ENCODE measurements around the gene PDE4D. TPM values are rescaled to one million over a fixed set of nuclear protein-coding genes. Genes with fewer than 3 reads are reported as not detected.
"Not testable (repeated sequence)": the region's sequence is repeated elsewhere in the genome, so short reads cannot be mapped to it uniquely, and the experiment has no call there.

PDE4D gene
- polyA plus RNA-seq, 1 donor (not counting 4 experiments of a cell fraction or from before 2014, with no cell fraction given) = 3.6 TPM

DNA sequence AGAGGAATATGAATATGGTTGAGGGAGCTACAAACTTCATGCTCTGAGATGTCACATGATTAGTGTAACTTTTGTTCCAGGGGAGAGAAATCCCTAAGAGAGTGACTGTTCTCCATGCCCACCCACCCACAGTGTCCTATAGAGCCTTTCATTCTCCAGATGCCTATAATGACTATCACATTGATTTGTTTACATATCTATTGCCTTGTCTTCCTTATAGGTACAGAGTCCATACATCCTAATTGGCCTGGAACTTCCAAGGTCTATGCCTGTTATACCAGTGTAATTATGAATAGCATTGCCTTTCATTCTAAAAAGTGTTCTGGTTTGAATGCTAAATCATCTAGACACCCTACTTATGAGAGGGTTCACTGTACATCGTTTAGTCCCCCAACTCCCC, 835.3 kb downstream of the PDE4D start:
- H3K79me2 ChIP-seq (ENCODE audit: control insufficient read depth, insufficient read depth, low read length) = no peaks in the 10 kb centered on the region
- H4K20me1 ChIP-seq (ENCODE audit: control insufficient read depth, extremely low read depth, insufficient read depth, low read length) = no peaks in the 10 kb centered on the region
- H3K4me3 ChIP-seq (ENCODE audit: control insufficient read depth in 2 of 3, extremely low read depth in 1 of 3, insufficient read depth in 2 of 3, low read depth in 1 of 3, low read length in 3 of 3) = no peak overlapping the region
- no peak overlapping the region for H3K4me2 ChIP-seq (ENCODE audit: control insufficient read depth, extremely low read depth, insufficient read depth, low read depth, low read length)
- H3K9me3 ChIP-seq (ENCODE audit: control insufficient read depth, low read depth, low read length) = no peaks in the 10 kb centered on the region
- DNase-seq (ENCODE audit: low read depth, low spot score) (no peak), FAIRE-seq (no peak)
- no peak overlapping the region for H3K9ac ChIP-seq (ENCODE audit: control insufficient read depth, extremely low read depth, insufficient read depth, low read length)
- TF ChIP-seq EZH2 (IDR thresholded peaks at IDR 0.05; ENCODE audit: low read length) (no peak), CTCF (optimal IDR thresholded peaks at IDR 0.05 in 1 of 3, IDR thresholded peaks at IDR 0.05 in 1 of 3, conservative IDR thresholded peaks at IDR 0.05 in 1 of 3; ENCODE audit: extremely low read depth in 1 of 3, insufficient read depth in 2 of 3, low read length in 3 of 3) (no peak)
- no peaks in the 10 kb centered on the region for H3K36me3 ChIP-seq (ENCODE audit: control insufficient read depth in 2 of 2, extremely low read depth in 1 of 2, insufficient read depth in 2 of 2, low read length in 2 of 2)
- no peak overlapping the region for H2AFZ ChIP-seq (ENCODE audit: control insufficient read depth, low read length)
- dilution Hi-C loops (cut with MboI; ENCODE audit: extremely low pct_ligation_motif_present, low sequenced_read_pairs) = no loop called here
- H3K27ac ChIP-seq (ENCODE audit: control insufficient read depth, insufficient read depth, low read length) = no peak overlapping the region
- peaks cover 9% of the 10 kb centered on the region for H3K4me1 ChIP-seq (ENCODE audit: control insufficient read depth, extremely low read depth, insufficient read depth, low read length)
- H3K27me3 ChIP-seq (ENCODE audit: control insufficient read depth, extremely low read depth, insufficient read depth, low read length) = no peaks in the 10 kb centered on the region
- no peaks in the 10 kb centered on the region for H3K9me1 ChIP-seq (ENCODE audit: control insufficient read depth, extremely low read depth, insufficient read depth, low read length)

- dilution Hi-C loops (cut with MboI; ENCODE audit: extremely low pct_ligation_motif_present, low sequenced_read_pairs); H3K4me1 ChIP-seq (ENCODE audit: control insufficient read depth, extremely low read depth, insufficient read depth, low read length); H3K9me1 ChIP-seq (ENCODE audit: control insufficient read depth, extremely low read depth, insufficient read depth, low read length); H3K27ac ChIP-seq (ENCODE audit: control insufficient read depth, insufficient read depth, low read length); H2AFZ ChIP-seq (ENCODE audit: control insufficient read depth, low read length); H4K20me1 ChIP-seq (ENCODE audit: control insufficient read depth, extremely low read depth, insufficient read depth, low read length); H3K4me2 ChIP-seq (ENCODE audit: control insufficient read depth, extremely low read depth, insufficient read depth, low read depth, low read length); FAIRE-seq; DNase-seq (ENCODE audit: low read depth, low spot score); H3K79me2 ChIP-seq (ENCODE audit: control insufficient read depth, insufficient read depth, low read length); H3K36me3 ChIP-seq (ENCODE audit: control insufficient read depth in 2 of 2, extremely low read depth in 1 of 2, insufficient read depth in 2 of 2, low read length in 2 of 2); H3K4me3 ChIP-seq (ENCODE audit: control insufficient read depth in 2 of 3, extremely low read depth in 1 of 3, insufficient read depth in 2 of 3, low read depth in 1 of 3, low read length in 3 of 3); H3K9ac ChIP-seq (ENCODE audit: control insufficient read depth, extremely low read depth, insufficient read depth, low read length); H3K9me3 ChIP-seq (ENCODE audit: control insufficient read depth, low read depth, low read length); H3K27me3 ChIP-seq (ENCODE audit: control insufficient read depth, extremely low read depth, insufficient read depth, low read length): not testable (repeated sequence)
Measured at GRCh38 chr5:59056599-59056998, 836.9 kb downstream of the PDE4D start.

DNA sequence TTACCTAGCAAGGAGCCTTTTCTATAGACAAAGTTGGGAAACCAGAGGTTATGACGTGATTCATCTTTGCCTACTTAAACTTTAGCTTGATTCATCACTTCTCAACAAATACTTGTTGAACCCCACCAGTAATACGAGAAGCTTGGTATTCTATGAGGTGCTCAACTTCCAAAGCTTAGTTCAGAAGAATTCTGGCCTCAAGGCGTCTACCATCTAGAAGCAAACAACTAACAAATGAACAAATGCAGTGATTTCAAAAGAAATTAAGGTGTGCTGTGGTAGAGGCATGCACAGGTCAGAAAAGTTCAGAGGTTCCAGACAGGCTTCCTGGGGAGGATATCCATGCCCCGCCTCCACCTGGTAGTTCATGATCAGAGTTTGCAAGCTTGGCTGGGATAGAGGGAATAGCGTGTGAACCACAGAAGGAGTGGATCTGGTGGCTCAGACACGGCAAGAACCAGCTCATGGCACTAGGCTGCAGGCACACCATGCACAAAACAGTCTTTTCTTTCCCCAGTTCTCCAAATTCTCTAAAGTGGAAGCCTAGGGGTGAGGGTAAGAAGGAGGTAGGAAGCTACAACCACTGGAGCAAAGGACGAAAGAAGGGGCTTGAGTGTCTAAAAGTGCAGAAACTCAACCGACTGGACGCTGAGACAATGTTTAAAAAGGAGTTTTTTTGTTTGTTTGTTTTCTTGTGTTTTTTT, 837.6 kb downstream of the PDE4D start:
- H2AFZ ChIP-seq (ENCODE audit: control insufficient read depth, low read length) = no peak overlapping the region
- H4K20me1 ChIP-seq (ENCODE audit: control insufficient read depth, extremely low read depth, insufficient read depth, low read length) = no peaks in the 10 kb centered on the region
- H3K79me2 ChIP-seq (ENCODE audit: control insufficient read depth, insufficient read depth, low read length) = no peaks in the 10 kb centered on the region
- H3K4me1 ChIP-seq (ENCODE audit: control insufficient read depth, extremely low read depth, insufficient read depth, low read length) = peaks cover 3% of the 10 kb centered on the region
- H3K9me3 ChIP-seq (ENCODE audit: control insufficient read depth, low read depth, low read length) = no peaks in the 10 kb centered on the region
- dilution Hi-C loops (cut with MboI; ENCODE audit: extremely low pct_ligation_motif_present, low sequenced_read_pairs) = no loop called here
- no peak overlapping the region for H3K4me2 ChIP-seq (ENCODE audit: control insufficient read depth, extremely low read depth, insufficient read depth, low read depth, low read length)
- no peak overlapping the region for H3K27ac ChIP-seq (ENCODE audit: control insufficient read depth, insufficient read depth, low read length)
- FAIRE-seq (no peak), DNase-seq (ENCODE audit: low read depth, low spot score) (no peak)
- H3K27me3 ChIP-seq (ENCODE audit: control insufficient read depth, extremely low read depth, insufficient read depth, low read length) = no peaks in the 10 kb centered on the region
- no peak for TF ChIP-seq CTCF (optimal IDR thresholded peaks at IDR 0.05 in 1 of 3, IDR thresholded peaks at IDR 0.05 in 1 of 3, conservative IDR thresholded peaks at IDR 0.05 in 1 of 3; ENCODE audit: extremely low read depth in 1 of 3, insufficient read depth in 2 of 3, low read length in 3 of 3)
- no peak for TF ChIP-seq EZH2 (IDR thresholded peaks at IDR 0.05; ENCODE audit: low read length)
- H3K36me3 ChIP-seq (ENCODE audit: control insufficient read depth in 2 of 2, extremely low read depth in 1 of 2, insufficient read depth in 2 of 2, low read length in 2 of 2) = no peaks in the 10 kb centered on the region
- no peak overlapping the region for H3K9ac ChIP-seq (ENCODE audit: control insufficient read depth, extremely low read depth, insufficient read depth, low read length)
- H3K4me3 ChIP-seq (ENCODE audit: control insufficient read depth in 2 of 3, extremely low read depth in 1 of 3, insufficient read depth in 2 of 3, low read depth in 1 of 3, low read length in 3 of 3) = no peak overlapping the region
- H3K9me1 ChIP-seq (ENCODE audit: control insufficient read depth, extremely low read depth, insufficient read depth, low read length) = no peaks in the 10 kb centered on the region
